H9 (cell line): ENCODE measurements around the gene DCDC2C. TPM values are rescaled to one million over a fixed set of nuclear protein-coding genes. Genes with fewer than 3 reads are reported as not detected.

Source experiments
- DNase-seq: peaks from one replicate; pipeline ENCODE4 v3.0.0-alpha.2; 2017
- H2AFZ ChIP-seq: one replicate; pipeline ENCODE4 v1.6.1; 2013; ENCODE audit warnings: mild to moderate bottlenecking, low read length, control low read depth, moderate library complexity
- H2AK5ac ChIP-seq: 2 replicates; pipeline ENCODE4 v1.6.1; 2013; ENCODE audit warnings: low read length, control low read depth, mixed read lengths; ENCODE audit not compliant: insufficient read length
- H2BK120ac ChIP-seq: one replicate; pipeline ENCODE4 v1.6.1; 2013; ENCODE audit warnings: low read depth, mild to moderate bottlenecking, low read length, control low read depth, inconsistent platforms; ENCODE audit not compliant: poor library complexity, severe bottlenecking
- H2BK12ac ChIP-seq: 2 replicates; pipeline ENCODE4 v1.6.1; 2013; ENCODE audit warnings: low read length, control low read depth, mixed read lengths, low read depth; ENCODE audit not compliant: insufficient read length
- H2BK15ac ChIP-seq: 2 replicates; pipeline ENCODE4 v1.6.1; 2013; ENCODE audit warnings: low read depth, low read length, control low read depth
- H2BK20ac ChIP-seq: one replicate; pipeline ENCODE4 v1.6.1; 2013; ENCODE audit warnings: low read depth, mild to moderate bottlenecking, low read length, control low read depth, inconsistent platforms; ENCODE audit not compliant: poor library complexity, severe bottlenecking
- H2BK5ac ChIP-seq: 2 replicates; pipeline ENCODE4 v1.6.1; 2013; ENCODE audit warnings: low read length, control low read depth, mixed read lengths; ENCODE audit not compliant: insufficient read length
- H3K14ac ChIP-seq: 2 replicates; pipeline ENCODE4 v1.6.1; 2013; ENCODE audit warnings: low read length, control low read depth; ENCODE audit not compliant: insufficient read depth
- H3K18ac ChIP-seq: 2 replicates; pipeline ENCODE4 v1.6.1; 2013; ENCODE audit warnings: low read depth, mild to moderate bottlenecking, mixed read lengths, low read length, control low read depth; ENCODE audit not compliant: insufficient read length
- H3K23ac ChIP-seq: 2 replicates; pipeline ENCODE4 v1.6.1; 2013; ENCODE audit warnings: low read length, control low read depth, mixed read lengths, low read depth; ENCODE audit not compliant: insufficient read length
- H3K23me2 ChIP-seq: 2 replicates; pipeline ENCODE4 v1.6.1; 2013; ENCODE audit warnings: low read depth, mild to moderate bottlenecking, mixed read lengths, low read length, control low read depth; ENCODE audit not compliant: insufficient read length, poor library complexity, severe bottlenecking
- H3K27ac ChIP-seq: 2 replicates; pipeline ENCODE4 v1.5.1; 2013; ENCODE audit warnings: low read length, control low read depth, mixed read lengths, low read depth; ENCODE audit not compliant: insufficient read length
- H3K27me3 ChIP-seq: 2 replicates; pipeline ENCODE4 v1.6.1; 2013; ENCODE audit warnings: low read length, control low read depth, inconsistent platforms; ENCODE audit not compliant: insufficient read depth
- H3K4ac ChIP-seq: 2 replicates; pipeline ENCODE4 v1.6.1; 2013; ENCODE audit warnings: low read depth, mild to moderate bottlenecking, control low read depth, inconsistent platforms, low read length, moderate library complexity
- H3K4me1 ChIP-seq: 2 replicates; pipeline ENCODE4 v1.6.1; 2013; ENCODE audit warnings: low read length, control low read depth, inconsistent platforms; ENCODE audit not compliant: insufficient read depth
- H3K4me2 ChIP-seq: 2 replicates; pipeline ENCODE4 v1.6.1; 2013; ENCODE audit warnings: low read length, control low read depth, mixed read lengths; ENCODE audit not compliant: insufficient read length, insufficient read depth
- H3K56ac ChIP-seq: 2 replicates; pipeline ENCODE4 v1.6.1; 2013; ENCODE audit warnings: low read depth, mild to moderate bottlenecking, mixed read lengths, low read length, control low read depth; ENCODE audit not compliant: insufficient read length
- H3K79me1 ChIP-seq: 2 replicates; pipeline ENCODE4 v1.6.1; 2013; ENCODE audit warnings: low read depth, mild to moderate bottlenecking, moderate library complexity, low read length, control low read depth, inconsistent platforms; ENCODE audit not compliant: insufficient read depth, poor library complexity, severe bottlenecking
- H3K79me2 ChIP-seq: 2 replicates; pipeline ENCODE4 v1.6.1; 2013; ENCODE audit warnings: low read length, control low read depth, inconsistent platforms; ENCODE audit not compliant: insufficient read depth
- H3K9ac ChIP-seq: 2 replicates; pipeline ENCODE4 v1.6.1; 2013; ENCODE audit warnings: low read length, control low read depth, mixed read lengths; ENCODE audit not compliant: insufficient read length; ENCODE audit errors: extremely low read depth
- H3K9me3 ChIP-seq: one replicate; pipeline ENCODE4 v1.6.1; 2013; ENCODE audit warnings: low read depth, low read length, inconsistent platforms; ENCODE audit not compliant: control insufficient read depth
- H3T11ph ChIP-seq: one replicate; pipeline ENCODE4 v1.6.1; 2013; ENCODE audit warnings: mild to moderate bottlenecking, low read length, control low read depth, inconsistent platforms
- H4K20me1 ChIP-seq: one replicate; pipeline ENCODE4 v1.6.1; 2013; ENCODE audit not compliant: control insufficient read depth, insufficient read length, insufficient read depth
- H4K5ac ChIP-seq: 2 replicates; pipeline ENCODE4 v1.6.1; 2013; ENCODE audit warnings: low read depth, mild to moderate bottlenecking, mixed read lengths, low read length, control low read depth; ENCODE audit not compliant: insufficient read length
- H4K8ac ChIP-seq: replicated peaks from 2 replicates; pipeline ENCODE4 v1.6.1; 2013; ENCODE audit warnings: low read length, control low read depth, mixed read lengths, low read depth; ENCODE audit not compliant: insufficient read length
- H4K91ac ChIP-seq: 2 replicates; pipeline ENCODE4 v1.6.1; 2013; ENCODE audit warnings: low read depth, mild to moderate bottlenecking, moderate library complexity, mixed read lengths, low read length, control low read depth; ENCODE audit not compliant: insufficient read length
- H3K27ac Mint-ChIP-seq, 3 experiments: 2 replicates in 2 of 3; 3 replicates in 1 of 3; pipeline ENCODE4 v1.8.0; 2020 to 2021; ENCODE audit warnings: mixed read lengths in 3 of 3, mild to moderate bottlenecking in 1 of 3, moderate library complexity in 1 of 3
- H3K27me3 Mint-ChIP-seq: 2 replicates; pipeline ENCODE4 v1.8.0; 2021; ENCODE audit warnings: low read depth, mild to moderate bottlenecking, moderate library complexity, mixed read lengths
- H3K36me3 Mint-ChIP-seq, 3 experiments: 2 replicates in 2 of 3; 3 replicates in 1 of 3; pipeline ENCODE4 v1.8.0; 2020 to 2021; ENCODE audit warnings: low read depth in 3 of 3, mixed read lengths in 3 of 3; ENCODE audit not compliant: insufficient read depth in 1 of 3
- H3K4me1 Mint-ChIP-seq, 2 experiments: 2 replicates each; pipeline ENCODE4 v1.8.0; 2020; ENCODE audit warnings: mixed read lengths in 2 of 2
- H3K4me3 Mint-ChIP-seq, 2 experiments: 2 replicates in 1 of 2; 3 replicates in 1 of 2; pipeline ENCODE4 v1.8.0; 2020 to 2021; ENCODE audit warnings: mild to moderate bottlenecking in 2 of 2, mixed read lengths in 2 of 2, moderate library complexity in 1 of 2
- H3K9me3 Mint-ChIP-seq, 2 experiments: 2 replicates in 1 of 2; 3 replicates in 1 of 2; pipeline ENCODE4 v1.8.0; 2020; ENCODE audit warnings: mild to moderate bottlenecking in 2 of 2, mixed read lengths in 2 of 2, moderate library complexity in 1 of 2
- WGBS: extraction: QIAGEN DNeasy Blood & Tissue Kit; methylation state at CpG from one replicate; pipeline ENCODE4 v1.1.7; 2013; ENCODE audit warnings: missing lambda C conversion rate, low lambda C conversion rate, mixed read lengths; ENCODE audit not compliant: insufficient read length; ENCODE audit errors: extremely low coverage; 5-methylcytosine and 5-hydroxymethylcytosine counted together
- total RNA-seq: library from RNA; stranded (reverse); gene quantifications from 2 replicates; pipeline ENCODE4 v1.2.1, GENCODE V29; 2021
- TF ChIP-seq, protein P1 (sequence below): fragments of 200-600 bp; sonication (generic); conservative IDR thresholded peaks from 3 replicates; pipeline ENCODE4 v1.8.0; 2021; ENCODE audit warnings: antibody characterized with exemption, mild to moderate bottlenecking

The DCDC2C gene
- total RNA-seq, 1 experiment from 2014 or later: not detected

DNA sequence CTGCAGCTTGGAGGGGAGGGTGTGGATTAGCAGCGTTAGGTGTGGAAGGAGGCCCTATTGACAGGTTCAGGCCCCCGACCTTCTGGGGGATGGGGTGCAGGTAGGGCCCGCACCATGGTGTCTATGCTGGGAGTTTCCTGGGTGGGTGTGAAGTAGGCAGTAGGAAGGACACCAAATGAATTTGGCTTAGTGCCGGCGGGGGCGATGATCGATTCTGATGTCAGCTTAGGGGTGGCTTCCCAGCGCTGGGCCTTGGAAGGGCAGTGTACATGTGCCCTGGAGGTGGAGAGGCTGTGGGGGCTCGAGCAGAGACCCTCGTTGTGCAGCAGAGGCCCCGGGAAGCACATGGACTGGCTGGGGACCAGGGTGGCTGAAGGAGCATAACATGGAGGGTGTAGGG lies 21.6 kb downstream of the DCDC2C start:
- Mint-ChIP-seq H3K27ac (no peak overlapping the region; a peak in 1 of 7 replicates), H3K27me3 (peaks cover 44% of the 10 kb centered on the region)
- H3K23me2 ChIP-seq: no peaks in the 10 kb centered on the region

More for the DNA sequence above, 21.6 kb downstream of the DCDC2C start:
- Histone ChIP-seq H3K56ac (no peak overlapping the region), H3K4me1 (no peaks in the 10 kb centered on the region; the same call in 1 of the 2 replicates), H4K5ac (no peak overlapping the region), H3K27ac (no peak overlapping the region), H4K8ac (no peak overlapping the region), H2BK15ac (no peak overlapping the region), H3K79me2 (no peaks in the 10 kb centered on the region), H2BK5ac (no peak overlapping the region), H3K18ac (no peak overlapping the region), H2BK12ac (no peak overlapping the region), H2BK120ac (no peak overlapping the region), H2AFZ (no peak overlapping the region), H3K27me3 (no peaks in the 10 kb centered on the region), H4K91ac (no peak overlapping the region), H3K79me1 (no peaks in the 10 kb centered on the region), H2BK20ac (no peak overlapping the region), H3K4me2 (no peak overlapping the region), H3T11ph (no peak overlapping the region), H3K9me3 (no peaks in the 10 kb centered on the region), H3K14ac (no peak overlapping the region), H2AK5ac (no peak overlapping the region), H4K20me1 (no peaks in the 10 kb centered on the region), H3K4ac (no peak overlapping the region), H3K9ac (no peak overlapping the region), H3K23ac (no peak overlapping the region)
- Mint-ChIP-seq H3K4me3 (no peak overlapping the region), H3K9me3 (peaks cover 16 to 19% of the 10 kb centered on the region in 2 experiments), H3K36me3 (peaks cover 0 to 2% (median 0%) of the 10 kb centered on the region in 3 experiments; a peak in 1 of 7 replicates), H3K4me1 (peaks cover 15 to 18% of the 10 kb centered on the region in 2 experiments)
- WGBS: no CpG with 5 or more reads among the region's 11 CpGs
- no peak for DNase-seq
- TF ChIP-seq, protein P1, sequence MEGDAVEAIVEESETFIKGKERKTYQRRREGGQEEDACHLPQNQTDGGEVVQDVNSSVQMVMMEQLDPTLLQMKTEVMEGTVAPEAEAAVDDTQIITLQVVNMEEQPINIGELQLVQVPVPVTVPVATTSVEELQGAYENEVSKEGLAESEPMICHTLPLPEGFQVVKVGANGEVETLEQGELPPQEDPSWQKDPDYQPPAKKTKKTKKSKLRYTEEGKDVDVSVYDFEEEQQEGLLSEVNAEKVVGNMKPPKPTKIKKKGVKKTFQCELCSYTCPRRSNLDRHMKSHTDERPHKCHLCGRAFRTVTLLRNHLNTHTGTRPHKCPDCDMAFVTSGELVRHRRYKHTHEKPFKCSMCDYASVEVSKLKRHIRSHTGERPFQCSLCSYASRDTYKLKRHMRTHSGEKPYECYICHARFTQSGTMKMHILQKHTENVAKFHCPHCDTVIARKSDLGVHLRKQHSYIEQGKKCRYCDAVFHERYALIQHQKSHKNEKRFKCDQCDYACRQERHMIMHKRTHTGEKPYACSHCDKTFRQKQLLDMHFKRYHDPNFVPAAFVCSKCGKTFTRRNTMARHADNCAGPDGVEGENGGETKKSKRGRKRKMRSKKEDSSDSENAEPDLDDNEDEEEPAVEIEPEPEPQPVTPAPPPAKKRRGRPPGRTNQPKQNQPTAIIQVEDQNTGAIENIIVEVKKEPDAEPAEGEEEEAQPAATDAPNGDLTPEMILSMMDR: no peak
